Skin epidermis (tissue), 12 donors: Measurements from ENCODE around the gene REPIN1.

ENCODE experiments used
- H3K27ac ChIP-seq, 21 experiments: fragments of 200-600 bp; sonication (generic) in 11 of 21; one replicate each; pipeline ENCODE4 v1.5.0; 2020; ENCODE audit warnings: mild to moderate bottlenecking in 3 of 21, inconsistent platforms in 2 of 21, moderate library complexity in 2 of 21
- H3K4me3 ChIP-seq, 7 experiments: fragments of 200-600 bp; sonication (generic) in 2 of 7; one replicate each; pipeline ENCODE4 v1.5.0; 2020; ENCODE audit warnings: inconsistent platforms in 2 of 7, mild to moderate bottlenecking in 2 of 7, moderate library complexity in 1 of 7

REPIN1 gene

GRCh38 chr7:150357771-150358427 lies 10.7 kb upstream of the REPIN1 start:
- H3K27ac ChIP-seq, result peak overlapping the region in 4 of 21 experiments; percentile 15 to 53 (median 34)
- no peak overlapping the region for H3K4me3 ChIP-seq

GRCh38 chr7:150358433-150358832 lies 10.2 kb upstream of the REPIN1 start:
- Histone ChIP-seq H3K27ac (no peak overlapping the region), H3K4me3 (no peak overlapping the region)

DNA sequence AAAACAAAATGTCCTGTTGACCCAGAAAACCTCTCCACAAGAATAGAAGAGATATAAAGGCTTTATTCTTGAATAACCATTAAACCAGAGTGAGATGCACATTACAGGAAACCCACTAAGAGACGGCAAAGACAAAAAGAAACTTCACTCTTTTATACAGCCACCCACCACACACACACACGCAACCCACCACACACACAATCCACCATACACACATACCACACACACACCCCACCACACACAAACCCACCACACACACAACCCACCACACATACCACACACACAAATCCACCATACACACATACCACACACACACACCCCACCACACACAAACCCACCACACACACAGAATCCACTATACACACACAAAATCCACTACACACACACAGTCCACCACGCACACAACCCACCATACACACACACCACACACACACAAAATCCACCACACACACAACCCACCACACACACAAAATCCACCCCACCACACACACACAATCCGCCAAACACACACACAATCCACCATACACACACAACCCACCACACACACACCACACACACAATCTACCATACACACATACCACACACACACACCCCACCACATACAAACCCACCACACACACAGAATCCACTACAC lies 9.5 kb upstream of the REPIN1 start:
- Histone ChIP-seq H3K27ac (no peak overlapping the region), H3K4me3 (no peak overlapping the region)

DNA sequence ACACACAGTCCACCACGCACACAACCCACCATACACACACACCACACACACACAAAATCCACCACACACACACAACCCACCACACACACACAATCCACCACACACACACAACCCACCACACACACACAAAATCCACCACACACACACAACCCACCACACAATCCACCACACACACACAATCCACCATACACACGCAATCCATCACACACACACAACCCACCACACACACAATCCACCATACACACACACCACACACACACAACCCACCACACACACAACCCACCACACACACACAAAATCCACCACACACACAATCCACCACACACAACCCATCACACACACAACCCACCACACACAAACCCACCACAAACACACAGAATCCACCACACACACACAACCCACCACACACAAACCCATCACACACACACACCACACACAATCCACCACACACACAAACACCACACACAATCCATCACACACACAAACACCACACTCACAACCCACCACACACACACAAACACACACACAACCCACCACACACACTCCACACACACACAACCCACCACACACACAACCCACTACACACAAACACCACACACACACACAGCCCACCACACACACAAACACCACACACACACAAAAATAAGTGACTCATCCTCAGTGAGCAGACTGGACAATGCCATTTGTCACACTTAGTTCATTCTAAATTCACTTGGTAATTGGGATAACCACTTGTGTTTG lies 8.8 kb upstream of the REPIN1 start:
- no peak overlapping the region for H3K27ac ChIP-seq
- H3K4me3 ChIP-seq, result no peak overlapping the region

GRCh38 chr7:150360363-150361058 lies 8.1 kb upstream of the REPIN1 start:
- no peak overlapping the region for H3K27ac ChIP-seq
- no peak overlapping the region for H3K4me3 ChIP-seq

GRCh38 chr7:150361402-150361801 lies 7.2 kb upstream of the REPIN1 start:
- no peak overlapping the region for H3K4me3 ChIP-seq
- no peak overlapping the region for H3K27ac ChIP-seq

- Histone ChIP-seq H3K27ac (no peak overlapping the region), H3K4me3 (no peak overlapping the region)
Observed at GRCh38 chr7:150361807-150362621, 6.6 kb upstream of the REPIN1 start.

GRCh38 chr7:150363370-150363769 lies 5.3 kb upstream of the REPIN1 start:
- Histone ChIP-seq H3K27ac (peak overlapping the region in 4 of 21 experiments; percentile 13 to 97 (median 46)), H3K4me3 (no peak overlapping the region)

DNA sequence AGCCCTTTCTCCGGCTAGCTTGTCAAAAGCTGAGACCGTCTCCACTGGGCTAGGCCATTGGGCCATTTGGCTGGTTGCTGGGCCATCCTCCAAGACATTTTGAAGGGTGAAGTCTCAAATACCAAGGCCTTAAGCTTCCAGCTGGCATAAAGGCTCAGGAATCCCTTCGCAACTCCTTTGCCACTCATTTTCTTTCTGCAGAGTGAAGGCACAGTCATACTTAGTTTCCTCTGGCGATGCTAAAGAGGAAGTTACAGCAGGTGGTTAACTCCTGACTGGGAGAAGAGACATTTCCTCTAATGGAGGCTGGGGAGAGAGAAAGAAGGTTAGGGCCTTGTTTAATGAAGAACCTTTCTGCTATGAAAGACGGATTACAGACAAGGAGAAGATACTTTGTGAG lies 4.8 kb upstream of the REPIN1 start:
- Histone ChIP-seq H3K4me3 (no peak overlapping the region), H3K27ac (peak overlapping the region in 4 of 21 experiments; percentile 13 to 97 (median 47))

DNA sequence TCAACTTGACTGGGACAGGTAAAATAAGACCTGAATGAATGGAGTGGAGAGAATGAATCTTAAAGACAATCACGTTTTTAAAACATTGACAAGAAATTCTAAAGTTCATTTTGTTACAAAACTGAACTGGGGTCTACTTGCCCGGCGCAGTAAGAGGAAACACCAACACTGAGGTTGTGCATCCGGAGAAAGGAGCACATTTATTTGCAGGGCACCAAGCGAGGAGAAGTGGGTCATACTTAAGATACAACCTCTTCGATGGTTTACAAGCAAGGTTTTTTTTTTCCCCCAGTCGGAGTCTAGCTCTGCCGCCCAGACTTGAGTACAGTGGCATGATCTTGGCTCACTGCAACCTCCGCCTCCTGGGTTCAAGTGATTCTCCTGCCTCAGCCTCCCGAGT lies 3.4 kb upstream of the REPIN1 start:
- Histone ChIP-seq H3K27ac (peak overlapping the region in 8 of 21 experiments; percentile 5 to 97 (median 38)), H3K4me3 (no peak overlapping the region)

DNA sequence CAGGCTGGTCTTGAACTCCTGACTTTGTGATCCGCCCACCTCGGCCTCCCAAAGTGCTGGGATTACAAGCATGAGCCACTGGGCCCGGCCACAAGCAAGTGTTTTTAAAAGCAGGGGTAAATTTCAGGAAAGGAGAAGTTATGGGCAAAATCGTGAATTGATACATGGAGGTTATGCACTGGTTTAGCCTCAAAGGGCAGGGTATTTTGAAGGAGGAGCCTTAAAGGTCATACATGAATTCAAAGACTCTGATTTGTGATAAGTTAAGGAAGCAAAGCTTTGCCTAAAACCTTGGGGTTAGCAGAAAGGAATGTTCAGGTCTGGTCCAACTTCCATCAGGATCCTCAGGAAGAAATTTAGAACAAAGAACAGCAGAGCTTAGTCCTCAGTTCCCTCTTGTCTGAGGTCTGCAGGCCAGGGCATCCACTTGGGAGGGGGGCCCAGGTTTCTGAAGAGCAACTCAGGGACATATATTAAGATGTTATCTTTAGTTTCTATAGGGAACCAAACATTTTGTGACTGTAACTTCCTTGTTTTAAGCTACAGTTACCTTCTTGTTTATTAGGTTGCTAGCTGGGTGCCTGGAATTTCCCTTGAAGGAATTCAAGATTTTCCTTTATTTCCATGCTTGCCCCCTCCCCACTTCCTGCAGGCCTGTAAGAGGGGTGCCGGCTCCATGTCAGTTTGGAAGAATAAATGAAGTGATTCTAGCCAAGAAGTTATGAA lies 2.8 kb upstream of the REPIN1 start:
- peak overlapping the region in 12 of 21 experiments; percentile 5 to 97 (median 38) for H3K27ac ChIP-seq
- H3K4me3 ChIP-seq, result no peak overlapping the region

DNA sequence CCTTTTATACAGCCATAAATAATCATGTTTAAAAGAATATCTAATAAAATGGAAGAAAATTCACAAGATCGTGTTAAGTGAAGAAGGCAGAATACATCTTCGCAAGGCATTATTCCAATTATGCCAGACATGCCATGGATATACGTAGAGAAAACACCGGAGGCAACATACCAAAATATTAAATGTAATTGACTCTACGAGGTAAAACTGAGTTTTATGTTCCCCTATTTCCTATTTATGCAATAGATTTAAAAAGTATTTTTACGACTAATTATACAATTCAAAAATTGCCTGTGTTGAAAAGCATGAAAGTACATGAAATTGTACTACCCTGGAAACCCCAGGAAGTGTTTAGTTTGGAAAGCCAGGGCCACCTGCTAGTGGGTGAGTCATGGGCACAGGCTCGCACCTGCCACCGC lies 936 bp upstream of the REPIN1 start:
- Histone ChIP-seq H3K27ac (peak overlapping the region in 20 of 21 experiments; percentile 84 to 98 (median 96)), H3K4me3 (peak overlapping the region; percentile 56 to 89 (median 78))

- H3K4me3 ChIP-seq, result peak overlapping the region; percentile 56 to 89 (median 78)
- peak overlapping the region; percentile 84 to 98 (median 96) for H3K27ac ChIP-seq
Observed at GRCh38 chr7:150368884-150369747, 494 bp downstream of the REPIN1 start.

DNA sequence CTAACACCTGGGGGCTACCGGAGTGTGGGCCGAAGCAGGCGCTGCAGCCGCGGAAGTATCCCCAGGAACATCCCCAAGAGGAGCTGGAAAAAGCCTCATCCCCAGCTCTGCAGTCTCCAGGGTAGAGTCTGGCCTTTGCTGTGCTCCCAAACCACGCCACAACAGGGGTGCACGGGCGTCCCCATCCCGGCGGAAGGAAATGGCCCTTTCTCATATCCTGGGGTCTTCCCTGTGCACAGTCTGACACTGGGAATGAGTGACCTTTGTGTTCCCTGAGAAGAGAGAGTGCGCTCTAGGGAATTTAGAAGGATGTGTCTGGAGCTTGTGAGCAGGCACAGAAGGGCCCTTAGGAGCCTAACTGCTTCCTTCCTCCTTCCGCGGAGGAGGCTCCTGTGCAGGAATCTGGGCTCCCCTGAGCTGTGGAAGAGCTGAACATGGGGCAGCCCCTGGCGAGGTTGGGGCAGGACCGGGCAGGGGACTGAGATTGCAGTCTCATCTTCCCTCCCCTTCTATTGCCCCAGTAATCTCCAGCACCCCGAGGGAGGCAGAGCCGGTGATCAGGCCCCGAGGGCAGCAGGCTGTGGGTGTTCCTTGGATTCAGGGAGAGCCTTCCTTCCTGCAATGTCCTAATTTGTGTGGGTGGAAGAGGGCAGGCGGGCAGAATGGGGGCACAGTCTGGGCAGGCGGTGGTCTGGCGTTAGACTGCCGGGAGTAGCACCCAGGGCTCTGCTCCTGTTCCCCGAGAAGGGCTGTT lies 1.3 kb downstream of the REPIN1 start:
- Histone ChIP-seq H3K4me3 (peak overlapping the region; percentile 56 to 89 (median 78)), H3K27ac (peak overlapping the region in 20 of 21 experiments; percentile 84 to 98 (median 96))

DNA sequence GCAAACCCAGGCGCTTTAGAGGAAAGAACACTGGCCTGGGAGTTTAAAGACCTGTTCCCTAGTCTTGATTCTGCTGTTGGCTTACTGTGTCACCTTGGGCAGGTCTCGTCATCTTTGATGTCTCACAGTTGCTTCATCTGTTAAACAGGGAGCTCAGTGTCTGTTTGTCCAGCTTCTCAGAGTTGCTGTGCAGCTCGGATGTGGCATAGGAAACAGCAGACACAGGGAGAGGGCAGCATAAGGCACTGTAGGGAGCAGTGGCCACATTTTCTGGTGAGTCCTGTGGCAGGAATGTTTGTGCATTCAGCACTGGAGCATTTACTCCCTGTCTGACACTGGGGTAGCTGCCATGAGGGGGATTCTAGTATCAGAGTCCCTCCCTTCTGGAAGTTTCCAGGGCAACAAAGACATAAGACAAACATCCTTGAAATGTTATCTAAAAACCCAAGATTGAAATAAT lies 2.0 kb downstream of the REPIN1 start:
- Histone ChIP-seq H3K27ac (peak overlapping the region in 12 of 21 experiments; percentile 5 to 98 (median 96)), H3K4me3 (no peak overlapping the region)

DNA sequence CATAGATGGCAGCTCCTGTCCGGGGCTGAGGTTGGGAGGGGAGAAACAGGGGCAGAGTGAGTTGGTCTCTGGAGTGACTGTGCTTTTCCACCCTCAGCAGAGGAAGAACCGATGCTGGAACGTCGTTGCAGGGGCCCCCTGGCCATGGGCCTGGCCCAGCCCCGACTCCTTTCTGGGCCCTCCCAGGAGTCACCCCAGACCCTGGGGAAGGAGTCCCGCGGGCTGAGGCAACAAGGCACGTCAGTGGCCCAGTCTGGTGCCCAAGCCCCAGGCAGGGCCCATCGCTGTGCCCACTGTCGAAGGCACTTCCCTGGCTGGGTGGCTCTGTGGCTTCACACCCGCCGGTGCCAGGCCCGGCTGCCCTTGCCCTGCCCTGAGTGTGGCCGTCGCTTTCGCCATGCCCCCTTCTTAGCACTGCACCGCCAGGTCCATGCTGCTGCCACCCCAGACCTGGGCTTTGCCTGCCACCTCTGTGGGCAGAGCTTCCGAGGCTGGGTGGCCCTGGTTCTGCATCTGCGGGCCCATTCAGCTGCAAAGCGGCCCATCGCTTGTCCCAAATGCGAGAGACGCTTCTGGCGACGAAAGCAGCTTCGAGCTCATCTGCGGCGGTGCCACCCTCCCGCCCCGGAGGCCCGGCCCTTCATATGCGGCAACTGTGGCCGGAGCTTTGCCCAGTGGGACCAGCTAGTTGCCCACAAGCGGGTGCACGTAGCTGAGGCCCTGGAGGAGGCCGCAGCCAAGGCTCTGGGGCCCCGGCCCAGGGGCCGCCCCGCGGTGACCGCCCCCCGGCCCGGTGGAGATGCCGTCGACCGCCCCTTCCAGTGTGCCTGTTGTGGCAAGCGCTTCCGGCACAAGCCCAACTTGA lies 2.7 kb downstream of the REPIN1 start:
- H3K27ac ChIP-seq, result peak overlapping the region in 3 of 21 experiments; percentile 5 to 98 (median 96)
- H3K4me3 ChIP-seq, result no peak overlapping the region
